Tibial artery (tissue), 4 donors: ENCODE measurements around the gene SMC1B.

Experiments used
- DNase-seq, 2 donors: peaks; one replicate each; pipeline ENCODE4 v3.0.0-alpha.2; 2019
- H3K27ac ChIP-seq, 2 donors: fragments of 200-600 bp; sonication (generic) in 1 of 2; 1 replicate in 1 of 2; 2 replicates in 1 of 2; pipeline ENCODE4 v1.5.1; 2018 to 2019; ENCODE audit warnings: mild to moderate bottlenecking in 1 of 2
- H3K27me3 ChIP-seq, 2 donors: fragments of 200-600 bp; sonication (generic) in 1 of 2; one replicate each; pipeline versions ENCODE4 v1.5.1 to v1.6.0; 2016 to 2019
- H3K36me3 ChIP-seq, 3 donors: fragments of 200-600 bp; sonication (generic) in 2 of 3; one replicate each; pipeline ENCODE4 v1.5.1; 2016 to 2019; ENCODE audit warnings: mild to moderate bottlenecking in 2 of 3
- H3K4me1 ChIP-seq, 4 donors: fragments of 200-600 bp; sonication (generic) in 2 of 4; 1 replicate in 3 of 4; 2 replicates in 1 of 4; pipeline ENCODE4 v1.5.1; 2016 to 2019
- H3K4me3 ChIP-seq, 2 donors: fragments of 200-600 bp; sonication (generic) in 1 of 2; 1 replicate in 1 of 2; 2 replicates in 1 of 2; pipeline ENCODE4 v1.5.1; 2018 to 2019; ENCODE audit warnings: mild to moderate bottlenecking in 2 of 2
- H3K9me3 ChIP-seq, 3 donors: fragments of 200-600 bp; sonication (generic) in 1 of 3; one replicate each; pipeline ENCODE4 v1.5.1; 2016 to 2019
- CTCF ChIP-seq, 2 experiments: fragments of 200-600 bp in 1 of 2; fragments of 450-650 bp in 1 of 2; IDR thresholded peaks; one replicate each; pipeline ENCODE4 v1.5.1; 2017 to 2019; ENCODE audit warnings: antibody characterized with exemption in 2 of 2, mild to moderate bottlenecking in 1 of 2, moderate library complexity in 1 of 2
- intact Hi-C: fragments of 100-400 bp; cut with DNase I; formaldehyde crosslinking; loops from one replicate; pipeline ENCODE4 v1.15.0; 2023; ENCODE audit warnings: low total_unique reads

SMC1B gene

DNA sequence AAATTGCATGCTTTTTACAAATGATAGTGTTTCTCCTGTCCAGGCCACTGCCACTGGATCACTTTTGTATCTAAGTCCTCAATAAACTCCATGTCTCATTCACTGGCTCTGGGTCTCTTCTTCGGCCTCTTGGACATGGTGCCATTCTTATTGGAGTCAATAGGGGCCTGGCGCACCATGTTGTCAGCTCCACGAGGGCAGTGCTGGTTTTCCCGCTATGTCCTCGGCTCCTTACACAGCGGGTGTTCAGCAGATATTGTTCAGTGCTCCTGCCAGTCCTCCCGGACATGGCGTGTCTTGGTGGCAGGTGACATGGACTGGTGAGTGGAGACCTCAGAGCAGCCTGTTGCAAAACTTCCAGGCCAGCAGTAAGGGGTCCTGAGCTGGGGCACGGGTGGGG lies 107.3 kb downstream of the SMC1B start:
- intact Hi-C loops, result no loop called here
- H3K27ac ChIP-seq, result no peak overlapping the region
- H3K9me3 ChIP-seq, result no peaks in the 10 kb centered on the region
- peaks cover 0 to 21% (median 12%) of the 10 kb centered on the region in 4 donors for H3K4me1 ChIP-seq
- H3K36me3 ChIP-seq, result no peaks in the 10 kb centered on the region
- H3K27me3 ChIP-seq, result no peaks in the 10 kb centered on the region
- DNase-seq, result no peak
- no peak overlapping the region for H3K4me3 ChIP-seq
- no peak for TF ChIP-seq CTCF (IDR thresholded peaks at IDR 0.05)

DNA sequence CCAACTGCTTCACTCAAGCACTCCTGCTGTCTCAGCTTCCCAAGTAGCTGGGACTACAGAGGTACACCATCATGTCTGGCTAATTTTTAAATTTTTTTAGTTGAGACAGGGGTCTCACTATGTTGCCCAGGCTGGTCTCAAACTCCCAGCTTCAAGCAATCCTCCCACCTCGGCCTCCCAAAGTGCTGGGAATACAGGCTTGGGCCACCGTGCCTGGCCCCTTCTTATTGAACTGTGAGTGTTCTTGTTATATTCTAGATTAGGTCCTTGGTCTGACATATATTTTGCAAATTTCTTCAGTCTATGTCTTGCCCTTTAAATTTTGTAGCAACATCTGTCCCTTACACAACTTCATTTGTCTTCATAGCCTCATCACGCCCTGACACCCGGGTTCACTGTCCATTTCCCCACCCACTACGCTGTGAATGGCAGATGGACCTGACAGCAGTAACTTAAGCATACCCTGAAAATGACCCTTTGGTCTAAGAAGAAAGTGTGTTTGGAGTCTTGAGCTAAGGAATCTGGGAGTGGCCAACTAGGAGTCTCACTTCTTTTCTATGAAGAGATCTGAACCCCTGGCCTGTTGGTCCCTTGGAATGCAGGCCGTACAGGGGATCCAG lies 107.8 kb downstream of the SMC1B start:
- intact Hi-C loops, result no loop called here
- Histone ChIP-seq H3K4me1 (peaks cover 0 to 15% (median 6%) of the 10 kb centered on the region in 4 donors), H3K27ac (no peak overlapping the region), H3K36me3 (no peaks in the 10 kb centered on the region), H3K4me3 (no peak overlapping the region), H3K27me3 (no peaks in the 10 kb centered on the region), H3K9me3 (no peaks in the 10 kb centered on the region)
- DNase-seq, result no peak
- TF ChIP-seq CTCF (IDR thresholded peaks at IDR 0.05), result no peak

GRCh38 chr22:45304971-45305370 lies 108.4 kb downstream of the SMC1B start:
- no peaks in the 10 kb centered on the region for H3K27me3 ChIP-seq
- H3K4me3 ChIP-seq, result no peak overlapping the region
- no peaks in the 10 kb centered on the region for H3K36me3 ChIP-seq
- H3K9me3 ChIP-seq, result no peaks in the 10 kb centered on the region
- DNase-seq, result no peak
- H3K4me1 ChIP-seq, result peaks cover 0 to 10% (median 3%) of the 10 kb centered on the region in 4 donors
- no peak for TF ChIP-seq CTCF (IDR thresholded peaks at IDR 0.05)
- no peak overlapping the region for H3K27ac ChIP-seq
- intact Hi-C loops, result no loop called here

- no peak for TF ChIP-seq CTCF (IDR thresholded peaks at IDR 0.05)
- H3K4me1 ChIP-seq, result no peaks in the 10 kb centered on the region
- no peaks in the 10 kb centered on the region for H3K36me3 ChIP-seq
- no peak for DNase-seq
- H3K27ac ChIP-seq, result no peak overlapping the region
- intact Hi-C loops, result no loop called here
- H3K27me3 ChIP-seq, result no peaks in the 10 kb centered on the region
- H3K4me3 ChIP-seq, result no peak overlapping the region
- H3K9me3 ChIP-seq, result no peaks in the 10 kb centered on the region
Observed at GRCh38 chr22:45303181-45303580, 110.2 kb downstream of the SMC1B start.

GRCh38 chr22:45302751-45303150 lies 110.6 kb downstream of the SMC1B start:
- TF ChIP-seq CTCF (IDR thresholded peaks at IDR 0.05), result no peak
- H3K27me3 ChIP-seq, result no peaks in the 10 kb centered on the region
- no peaks in the 10 kb centered on the region for H3K36me3 ChIP-seq
- DNase-seq, result no peak
- H3K27ac ChIP-seq, result no peak overlapping the region
- intact Hi-C loops, result no loop called here
- no peak overlapping the region for H3K4me3 ChIP-seq
- H3K9me3 ChIP-seq, result no peaks in the 10 kb centered on the region
- H3K4me1 ChIP-seq, result no peaks in the 10 kb centered on the region
